SK-N-SH (cell line): ENCODE measurements around the gene CCDC27. TPM values are rescaled to one million over a fixed set of nuclear protein-coding genes. Genes with fewer than 3 reads are reported as not detected.

Experiments
- CTCF ChIA-PET: fragments of 300-600, 350-600 bp; formaldehyde crosslinking; extraction: SDS; loops from one replicate; lab custom pipeline; 2021; lab: Yijun Ruan, JAX
- POLR2A ChIA-PET: fragments of 350-600 bp; sonication (Branson Sonifier 250); formaldehyde crosslinking; extraction: SDS; loops from one replicate; lab custom pipeline; 2020; ENCODE audit warnings: antibody characterized with exemption, inconsistent platforms; lab: Yijun Ruan, JAX
- DNase-seq: peaks from one replicate; pipeline ENCODE4 v3.0.0; 2012
- H2AFZ ChIP-seq: fragments of 200-600 bp; sonication (generic); 2 replicates; pipeline ENCODE4 v1.8.1; 2016; ENCODE audit warnings: antibody characterized with exemption, mild to moderate bottlenecking, low read depth
- H3F3A ChIP-seq: fragments of 200-600 bp; sonication (generic); replicated peaks from 2 replicates; pipeline ENCODE3; 2016; ENCODE audit warnings: antibody characterized with exemption, mild to moderate bottlenecking; ENCODE audit not compliant: insufficient read depth
- H3K27ac ChIP-seq, 2 experiments: fragments of 200-500 bp in 1 of 2; fragments of 200-600 bp in 1 of 2; sonication (Bioruptor generic) in 1 of 2; sonication (generic), shearing (Covaris generic) in 1 of 2; 2 replicates each; pipeline versions ENCODE4 v1.5.1 to v1.6.1; 2014 to 2016; ENCODE audit warnings: low read depth in 2 of 2, inconsistent platforms in 1 of 2, low read length in 1 of 2, mild to moderate bottlenecking in 1 of 2, mixed read lengths in 1 of 2
- H3K27me3 ChIP-seq: fragments of 200-600 bp; sonication (generic), shearing (Covaris generic); 2 replicates; pipeline ENCODE4 v1.6.1; 2016; ENCODE audit warnings: mixed run types; ENCODE audit not compliant: insufficient read depth
- H3K36me3 ChIP-seq, 2 experiments: fragments of 200-500 bp in 1 of 2; fragments of 200-600 bp in 1 of 2; sonication (Bioruptor generic) in 1 of 2; sonication (generic) in 1 of 2; replicated peaks in 1 of 2; 2 replicates each; pipeline versions ENCODE3 to v1.5.1; 2014 to 2016; ENCODE audit warnings: low read length in 1 of 2, mild to moderate bottlenecking in 1 of 2; ENCODE audit not compliant: insufficient read depth in 2 of 2, control insufficient read depth in 1 of 2
- H3K4me1 ChIP-seq, 2 experiments: fragments of 200-500 bp in 1 of 2; fragments of 200-600 bp in 1 of 2; sonication (Bioruptor generic) in 1 of 2; sonication (generic), shearing (Covaris generic) in 1 of 2; 2 replicates each; pipeline versions ENCODE4 v1.5.1 to v1.6.1; 2014 to 2016; ENCODE audit warnings: low read depth in 1 of 2, low read length in 1 of 2, mixed run types in 1 of 2; ENCODE audit not compliant: insufficient read depth in 2 of 2, control insufficient read depth in 1 of 2
- H3K4me2 ChIP-seq: fragments of 200-600 bp; sonication (generic), shearing (Covaris generic); 2 replicates; pipeline ENCODE4 v1.6.1; 2017; ENCODE audit warnings: mixed run types
- H3K4me3 ChIP-seq, 2 experiments: fragments of 200-500 bp in 1 of 2; fragments of 200-600 bp in 1 of 2; sonication (Bioruptor generic) in 1 of 2; sonication (generic), shearing (Covaris generic) in 1 of 2; 2 replicates each; pipeline versions ENCODE4 v1.5.1 to v1.8.1; 2014 to 2016; ENCODE audit warnings: low read depth in 2 of 2, inconsistent platforms in 1 of 2, low read length in 1 of 2, mild to moderate bottlenecking in 1 of 2, mixed read lengths in 1 of 2, moderate library complexity in 1 of 2
- H3K79me2 ChIP-seq: fragments of 200-600 bp; sonication (generic); 2 replicates; pipeline ENCODE4 v1.8.1; 2017; ENCODE audit warnings: mild to moderate bottlenecking; ENCODE audit not compliant: insufficient read depth
- H3K9ac ChIP-seq: fragments of 200-600 bp; sonication (generic); 2 replicates; pipeline ENCODE4 v1.6.1; 2017; ENCODE audit warnings: mixed run types
- H3K9me2 ChIP-seq: fragments of 200-600 bp; sonication (generic); 2 replicates; pipeline ENCODE4 v1.6.1; 2017; ENCODE audit warnings: mixed run types
- H3K9me3 ChIP-seq: fragments of 200-600 bp; sonication (generic); 2 replicates; pipeline ENCODE4 v1.6.1; 2017; ENCODE audit warnings: mixed run types, mild to moderate bottlenecking, moderate library complexity
- H4K20me1 ChIP-seq: fragments of 200-600 bp; sonication (generic); 2 replicates; pipeline ENCODE4 v1.6.1; 2017; ENCODE audit warnings: mild to moderate bottlenecking, mixed run types; ENCODE audit not compliant: insufficient read depth
- CHD2 ChIP-seq: fragments of 150-350 bp; IDR thresholded peaks from 2 replicates; pipeline ENCODE4 v1.6.1; 2018; ENCODE audit warnings: low read length; ENCODE audit not compliant: partially characterized antibody
- ELF1 ChIP-seq: IDR thresholded peaks from 2 replicates; pipeline ENCODE4 v1.4.0; 2012
- EP300 ChIP-seq, 2 experiments: IDR thresholded peaks; 2 replicates each; pipeline versions ENCODE4 v1.4.0 to v1.6.1; 2012; ENCODE audit warnings: borderline replicate concordance in 1 of 2, low read depth in 1 of 2, low read length in 1 of 2
- EZH2phosphoT487 ChIP-seq: fragments of 200-600 bp; sonication (generic); IDR thresholded peaks from 2 replicates; pipeline ENCODE4 v1.6.1; 2017; ENCODE audit warnings: low read depth, mixed run types, mild to moderate bottlenecking, antibody characterized with exemption, moderate library complexity, borderline replicate concordance
- FOSL2 ChIP-seq: IDR thresholded peaks from 2 replicates; pipeline ENCODE4 v1.4.0; 2012; ENCODE audit warnings: low read depth, mild to moderate bottlenecking, moderate library complexity, borderline replicate concordance
- FOXJ3 ChIP-seq: sonication (generic); formaldehyde crosslinking; IDR thresholded peaks from 2 replicates; pipeline ENCODE4 v1.5.1; 2020; ENCODE audit warnings: mild to moderate bottlenecking, missing genetic modification reagents
- FOXM1 ChIP-seq: IDR thresholded peaks from 2 replicates; pipeline ENCODE4 v1.4.0; 2012; ENCODE audit warnings: low read depth, mild to moderate bottlenecking
- GABPA ChIP-seq: IDR thresholded peaks from 2 replicates; pipeline ENCODE4 v1.4.0; 2012; ENCODE audit warnings: low read depth, mild to moderate bottlenecking
- GATA2 ChIP-seq: sonication (generic); formaldehyde crosslinking; IDR thresholded peaks from 2 replicates; pipeline ENCODE4 v1.5.0; 2020; ENCODE audit warnings: mild to moderate bottlenecking, missing genetic modification reagents
- MXI1 ChIP-seq: IDR thresholded peaks from 2 replicates; pipeline ENCODE4 v1.6.1; 2012; ENCODE audit warnings: mild to moderate bottlenecking, low read depth, low read length, improper control_type of control experiment
- NFIC ChIP-seq: IDR thresholded peaks from 2 replicates; pipeline ENCODE4 v1.4.0; 2012; ENCODE audit warnings: borderline replicate concordance
- NRF1 ChIP-seq: IDR thresholded peaks from 2 replicates; pipeline ENCODE4 v1.6.1; 2012; ENCODE audit warnings: low read depth, mild to moderate bottlenecking, low read length
- POLR2AphosphoS5 ChIP-seq: IDR thresholded peaks from 2 replicates; pipeline ENCODE4 v1.6.1; 2012; ENCODE audit warnings: low read depth, low read length
- RAD21 ChIP-seq: IDR thresholded peaks from 2 replicates; pipeline ENCODE4 v1.6.1; 2012; ENCODE audit warnings: mild to moderate bottlenecking, low read length
- RCOR1 ChIP-seq: fragments of 150-350 bp; IDR thresholded peaks from 2 replicates; pipeline ENCODE4 v1.6.1; 2017; ENCODE audit warnings: antibody characterized with exemption, low read length
- RFX5 ChIP-seq: IDR thresholded peaks from 2 replicates; pipeline ENCODE4 v1.6.1; 2012; ENCODE audit warnings: mild to moderate bottlenecking, improper control_type of control experiment, low read length
- TAF1 ChIP-seq: IDR thresholded peaks from 2 replicates; pipeline ENCODE4 v1.6.1; 2012; ENCODE audit warnings: low read depth, mild to moderate bottlenecking, low read length, moderate library complexity, borderline replicate concordance
- TCF12 ChIP-seq: IDR thresholded peaks from 2 replicates; pipeline ENCODE4 v1.4.0; 2012
- TEAD4 ChIP-seq: IDR thresholded peaks from 2 replicates; pipeline ENCODE4 v1.4.0; 2012; ENCODE audit warnings: mild to moderate bottlenecking, borderline replicate concordance; ENCODE audit not compliant: insufficient read depth
- WGBS: methylation state at CpG from one replicate; pipeline ENCODE4 v1.1.6; 2017; ENCODE audit warnings: low lambda C conversion rate; 5-methylcytosine and 5-hydroxymethylcytosine counted together
- polyA plus RNA-seq, 3 experiments: library from polyadenylated mRNA; depleted of rRNA; stranded (reverse); fragments of >200 nt; gene quantifications; 2 replicates each; pipeline ENCODE4 v1.2.3, GENCODE V29; 2012
- TF ChIP-seq, protein P1 (sequence below): IDR thresholded peaks from 2 replicates; pipeline ENCODE4; 2012
- TF ChIP-seq, protein P2 (sequence below): IDR thresholded peaks from 2 replicates; pipeline ENCODE4 v1.6.1; 2012; ENCODE audit warnings: mild to moderate bottlenecking, low read depth, low read length, moderate library complexity
- TF ChIP-seq, protein P3 (sequence below): IDR thresholded peaks from 2 replicates; pipeline ENCODE4 v1.4.0; 2012; ENCODE audit warnings: low read depth
- TF ChIP-seq, protein P4 (sequence below): fragments of 150-350 bp; IDR thresholded peaks from 2 replicates; pipeline ENCODE4 v1.6.1; 2016; ENCODE audit warnings: mild to moderate bottlenecking, low read depth, low read length
- TF ChIP-seq, protein P5 (sequence below): IDR thresholded peaks from 2 replicates; pipeline ENCODE4 v1.4.0; 2012; ENCODE audit warnings: low read depth, borderline replicate concordance
- TF ChIP-seq, protein P6 (sequence below): IDR thresholded peaks from 2 replicates; pipeline ENCODE4 v1.4.0; 2012; ENCODE audit warnings: low read depth, borderline replicate concordance

Gene CCDC27
- polyA plus RNA-seq, 1 of the 3 experiments (the other 2 are of a cell fraction), result not detected

DNA sequence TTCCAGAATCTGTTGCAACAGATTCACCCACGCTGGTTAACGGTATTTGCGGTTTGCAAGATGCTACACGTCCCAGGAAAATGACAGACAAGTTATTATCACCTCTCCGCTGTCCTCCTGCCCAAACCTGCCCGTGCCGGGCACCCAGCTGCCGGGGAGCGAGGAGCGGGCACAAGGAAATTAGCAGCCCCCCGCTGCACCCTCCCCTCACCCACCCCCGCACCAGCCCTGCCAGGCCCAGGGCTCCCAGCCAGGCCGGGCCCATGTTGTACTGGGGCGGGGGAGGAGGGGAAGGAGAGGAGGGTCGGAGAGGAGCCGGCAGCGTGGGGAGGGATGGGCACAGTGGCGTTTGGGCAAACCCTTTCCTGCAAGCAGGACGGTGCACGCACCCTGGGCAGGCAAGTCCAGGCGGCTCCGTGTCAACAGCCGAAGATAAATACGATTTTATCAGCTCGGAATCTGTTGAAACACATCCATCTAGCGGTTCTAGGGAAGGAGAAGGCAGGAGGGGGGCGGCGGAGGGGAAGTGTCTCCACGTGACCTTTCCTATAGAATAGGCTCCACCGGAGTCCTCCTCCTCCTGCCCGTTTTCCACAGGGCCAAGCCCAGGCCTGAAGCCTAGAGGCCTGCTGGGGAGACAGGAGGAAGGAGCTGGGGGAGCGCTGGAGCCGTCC is 35.1 kb upstream of the CCDC27 start:
- DNase-seq, result peak; percentile 74
- TF ChIP-seq FOSL2 (no peak), RAD21 (no peak; the same call in 1 of the 2 replicates), EP300 (IDR thresholded peaks at IDR 0.05; ENCODE audit: borderline replicate concordance in 1 of 2, low read depth in 1 of 2, low read length in 1 of 2) (no peak), GABPA (no peak), MXI1 (peak; percentile 65; the same call in 1 of the 2 replicates), FOXJ3 (CRISPR knock-in tag) (peak; percentile 64; the same call in 1 of the 2 replicates), NFIC (no peak), FOXM1 (no peak), GATA2 (CRISPR knock-in tag) (peak; percentile 91), EZH2phosphoT487 (no peak), RCOR1 (peak; percentile 15; the same call in 1 of the 2 replicates), CHD2 (no peak), TCF12 (no peak), POLR2AphosphoS5 (no peak), TAF1 (no peak), TEAD4 (no peak), NRF1 (no peak), ELF1 (no peak), RFX5 (no peak)
- TF ChIP-seq, protein P1, sequence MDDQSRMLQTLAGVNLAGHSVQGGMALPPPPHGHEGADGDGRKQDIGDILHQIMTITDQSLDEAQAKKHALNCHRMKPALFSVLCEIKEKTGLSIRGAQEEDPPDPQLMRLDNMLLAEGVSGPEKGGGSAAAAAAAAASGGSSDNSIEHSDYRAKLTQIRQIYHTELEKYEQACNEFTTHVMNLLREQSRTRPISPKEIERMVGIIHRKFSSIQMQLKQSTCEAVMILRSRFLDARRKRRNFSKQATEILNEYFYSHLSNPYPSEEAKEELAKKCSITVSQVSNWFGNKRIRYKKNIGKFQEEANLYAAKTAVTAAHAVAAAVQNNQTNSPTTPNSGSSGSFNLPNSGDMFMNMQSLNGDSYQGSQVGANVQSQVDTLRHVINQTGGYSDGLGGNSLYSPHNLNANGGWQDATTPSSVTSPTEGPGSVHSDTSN, result no peak
- TF ChIP-seq, protein P2, sequence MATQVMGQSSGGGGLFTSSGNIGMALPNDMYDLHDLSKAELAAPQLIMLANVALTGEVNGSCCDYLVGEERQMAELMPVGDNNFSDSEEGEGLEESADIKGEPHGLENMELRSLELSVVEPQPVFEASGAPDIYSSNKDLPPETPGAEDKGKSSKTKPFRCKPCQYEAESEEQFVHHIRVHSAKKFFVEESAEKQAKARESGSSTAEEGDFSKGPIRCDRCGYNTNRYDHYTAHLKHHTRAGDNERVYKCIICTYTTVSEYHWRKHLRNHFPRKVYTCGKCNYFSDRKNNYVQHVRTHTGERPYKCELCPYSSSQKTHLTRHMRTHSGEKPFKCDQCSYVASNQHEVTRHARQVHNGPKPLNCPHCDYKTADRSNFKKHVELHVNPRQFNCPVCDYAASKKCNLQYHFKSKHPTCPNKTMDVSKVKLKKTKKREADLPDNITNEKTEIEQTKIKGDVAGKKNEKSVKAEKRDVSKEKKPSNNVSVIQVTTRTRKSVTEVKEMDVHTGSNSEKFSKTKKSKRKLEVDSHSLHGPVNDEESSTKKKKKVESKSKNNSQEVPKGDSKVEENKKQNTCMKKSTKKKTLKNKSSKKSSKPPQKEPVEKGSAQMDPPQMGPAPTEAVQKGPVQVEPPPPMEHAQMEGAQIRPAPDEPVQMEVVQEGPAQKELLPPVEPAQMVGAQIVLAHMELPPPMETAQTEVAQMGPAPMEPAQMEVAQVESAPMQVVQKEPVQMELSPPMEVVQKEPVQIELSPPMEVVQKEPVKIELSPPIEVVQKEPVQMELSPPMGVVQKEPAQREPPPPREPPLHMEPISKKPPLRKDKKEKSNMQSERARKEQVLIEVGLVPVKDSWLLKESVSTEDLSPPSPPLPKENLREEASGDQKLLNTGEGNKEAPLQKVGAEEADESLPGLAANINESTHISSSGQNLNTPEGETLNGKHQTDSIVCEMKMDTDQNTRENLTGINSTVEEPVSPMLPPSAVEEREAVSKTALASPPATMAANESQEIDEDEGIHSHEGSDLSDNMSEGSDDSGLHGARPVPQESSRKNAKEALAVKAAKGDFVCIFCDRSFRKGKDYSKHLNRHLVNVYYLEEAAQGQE, result no peak
- TF ChIP-seq, protein P3, sequence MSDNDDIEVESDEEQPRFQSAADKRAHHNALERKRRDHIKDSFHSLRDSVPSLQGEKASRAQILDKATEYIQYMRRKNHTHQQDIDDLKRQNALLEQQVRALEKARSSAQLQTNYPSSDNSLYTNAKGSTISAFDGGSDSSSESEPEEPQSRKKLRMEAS, result no peak
- TF ChIP-seq, protein P4, sequence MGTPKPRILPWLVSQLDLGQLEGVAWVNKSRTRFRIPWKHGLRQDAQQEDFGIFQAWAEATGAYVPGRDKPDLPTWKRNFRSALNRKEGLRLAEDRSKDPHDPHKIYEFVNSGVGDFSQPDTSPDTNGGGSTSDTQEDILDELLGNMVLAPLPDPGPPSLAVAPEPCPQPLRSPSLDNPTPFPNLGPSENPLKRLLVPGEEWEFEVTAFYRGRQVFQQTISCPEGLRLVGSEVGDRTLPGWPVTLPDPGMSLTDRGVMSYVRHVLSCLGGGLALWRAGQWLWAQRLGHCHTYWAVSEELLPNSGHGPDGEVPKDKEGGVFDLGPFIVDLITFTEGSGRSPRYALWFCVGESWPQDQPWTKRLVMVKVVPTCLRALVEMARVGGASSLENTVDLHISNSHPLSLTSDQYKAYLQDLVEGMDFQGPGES, result no peak
- TF ChIP-seq, protein P5, sequence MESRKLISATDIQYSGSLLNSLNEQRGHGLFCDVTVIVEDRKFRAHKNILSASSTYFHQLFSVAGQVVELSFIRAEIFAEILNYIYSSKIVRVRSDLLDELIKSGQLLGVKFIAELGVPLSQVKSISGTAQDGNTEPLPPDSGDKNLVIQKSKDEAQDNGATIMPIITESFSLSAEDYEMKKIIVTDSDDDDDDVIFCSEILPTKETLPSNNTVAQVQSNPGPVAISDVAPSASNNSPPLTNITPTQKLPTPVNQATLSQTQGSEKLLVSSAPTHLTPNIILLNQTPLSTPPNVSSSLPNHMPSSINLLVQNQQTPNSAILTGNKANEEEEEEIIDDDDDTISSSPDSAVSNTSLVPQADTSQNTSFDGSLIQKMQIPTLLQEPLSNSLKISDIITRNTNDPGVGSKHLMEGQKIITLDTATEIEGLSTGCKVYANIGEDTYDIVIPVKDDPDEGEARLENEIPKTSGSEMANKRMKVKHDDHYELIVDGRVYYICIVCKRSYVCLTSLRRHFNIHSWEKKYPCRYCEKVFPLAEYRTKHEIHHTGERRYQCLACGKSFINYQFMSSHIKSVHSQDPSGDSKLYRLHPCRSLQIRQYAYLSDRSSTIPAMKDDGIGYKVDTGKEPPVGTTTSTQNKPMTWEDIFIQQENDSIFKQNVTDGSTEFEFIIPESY, result no peak
- TF ChIP-seq, protein P6, sequence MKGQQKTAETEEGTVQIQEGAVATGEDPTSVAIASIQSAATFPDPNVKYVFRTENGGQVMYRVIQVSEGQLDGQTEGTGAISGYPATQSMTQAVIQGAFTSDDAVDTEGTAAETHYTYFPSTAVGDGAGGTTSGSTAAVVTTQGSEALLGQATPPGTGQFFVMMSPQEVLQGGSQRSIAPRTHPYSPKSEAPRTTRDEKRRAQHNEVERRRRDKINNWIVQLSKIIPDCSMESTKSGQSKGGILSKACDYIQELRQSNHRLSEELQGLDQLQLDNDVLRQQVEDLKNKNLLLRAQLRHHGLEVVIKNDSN, result no peak
- H3K4me3 ChIP-seq, result no peak overlapping the region
- WGBS, result 55% methylated on average over 20 of the region's 33 CpGs
- H2AFZ ChIP-seq, result no peak overlapping the region
- H3K9me3 ChIP-seq, result no peaks in the 10 kb centered on the region
- H3K4me1 ChIP-seq, result peaks cover 0 to 100% of the 10 kb centered on the region in 2 experiments; a peak in 2 of 4 replicates
- H3K4me2 ChIP-seq, result no peak overlapping the region
- H3K79me2 ChIP-seq, result no peaks in the 10 kb centered on the region
- no peaks in the 10 kb centered on the region for H3K9me2 ChIP-seq
- H3K27ac ChIP-seq, result peak overlapping the region in 1 of 2 experiments; percentile 97; a peak in 2 of 4 replicates
- no peak overlapping the region for H3K9ac ChIP-seq
- no peaks in the 10 kb centered on the region for H3F3A ChIP-seq
- no peaks in the 10 kb centered on the region for H3K36me3 ChIP-seq
- no peaks in the 10 kb centered on the region for H3K27me3 ChIP-seq
- no peaks in the 10 kb centered on the region for H4K20me1 ChIP-seq
- ChIA-PET POLR2A (interaction anchor here (1.7 kb wide), 1 partner anchor 79 kb away, joined by 4 read pairs; the partner anchor contains the start of gene LRRC47), CTCF (interaction anchor here (1.0 to 16.2 kb wide), 3 partner anchors 16 to 264 kb away, joined by 3 to 369 read pairs (median 4); no protein-coding TSS in a partner anchor)
